Activated effector memory CD4-positive, alpha-beta T cell treated with anti-CD3 and anti-CD28 coated beads, Interleukin-2, amount 50 U/mL, for 16 hours (primary cell): ENCODE measurements around the gene VTI1A.

Source experiments
- DNase-seq: peaks from one replicate; pipeline ENCODE4 v3.0.0-alpha.2; 2020

Gene VTI1A

GRCh38 chr10:112695539-112695938 is 248.5 kb downstream of the VTI1A start:
- no peak for DNase-seq

GRCh38 chr10:112696592-112696991 is 249.6 kb downstream of the VTI1A start:
- DNase-seq: no peak

- DNase-seq: no peak
Measured at GRCh38 chr10:112698133-112698817, 251.3 kb downstream of the VTI1A start.

- DNase-seq: no peak
Measured at GRCh38 chr10:112698818-112699164, 251.8 kb downstream of the VTI1A start.

DNA sequence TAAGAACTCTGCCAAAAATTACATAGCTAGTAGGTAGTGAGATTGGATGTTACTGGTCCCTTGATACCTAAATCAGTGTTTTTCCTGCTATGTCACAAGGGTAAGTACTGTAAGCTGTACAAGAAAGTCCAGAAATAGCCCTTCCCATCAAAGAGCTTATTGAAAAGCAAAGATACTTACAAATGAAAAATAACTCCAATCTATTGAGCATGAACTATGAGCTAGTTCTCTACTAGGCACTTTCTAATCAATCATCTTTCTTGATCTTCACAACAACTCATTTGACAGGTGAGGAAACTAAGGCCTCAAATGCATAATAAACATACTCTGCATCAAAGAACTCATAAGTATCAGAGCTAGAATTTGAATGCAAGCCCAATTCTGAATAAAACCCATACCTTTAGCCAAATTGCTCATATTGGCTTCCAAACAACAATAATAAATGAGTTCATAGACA is 253.2 kb downstream of the VTI1A start:
- DNase-seq: no peak

DNA sequence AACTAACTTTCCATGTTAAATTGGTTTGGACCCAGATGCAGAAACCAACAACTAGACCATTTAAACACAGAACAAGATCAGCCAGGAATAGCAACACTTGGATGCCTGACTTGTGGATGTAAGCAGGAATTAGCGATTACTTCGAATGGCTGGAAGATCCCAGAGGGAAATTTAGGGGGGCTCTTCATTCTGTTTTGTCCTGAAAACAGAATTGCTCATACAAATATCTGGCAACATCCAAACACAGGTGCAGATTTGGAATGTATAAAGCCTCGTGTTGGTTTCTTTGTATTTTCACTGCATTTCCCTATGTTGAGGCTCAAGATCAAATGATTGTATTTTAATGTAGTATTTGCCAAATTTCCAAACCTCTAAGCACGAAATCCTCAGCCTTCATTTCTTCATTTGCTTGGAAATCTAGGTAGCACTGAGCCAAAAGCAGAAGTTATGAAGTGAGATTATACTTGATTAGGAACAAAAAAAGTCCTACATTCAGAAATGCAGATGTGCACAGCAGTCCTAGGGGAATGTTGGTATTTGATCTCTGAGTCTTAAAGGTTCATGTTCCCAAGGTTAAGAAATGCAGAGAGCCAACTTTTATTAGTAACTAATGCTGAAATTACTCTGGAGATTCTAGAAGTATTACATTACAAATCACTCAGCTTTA is 254.3 kb downstream of the VTI1A start:
- no peak for DNase-seq

- DNase-seq: no peak
Measured at GRCh38 chr10:112701878-112702255, 254.9 kb downstream of the VTI1A start.

DNA sequence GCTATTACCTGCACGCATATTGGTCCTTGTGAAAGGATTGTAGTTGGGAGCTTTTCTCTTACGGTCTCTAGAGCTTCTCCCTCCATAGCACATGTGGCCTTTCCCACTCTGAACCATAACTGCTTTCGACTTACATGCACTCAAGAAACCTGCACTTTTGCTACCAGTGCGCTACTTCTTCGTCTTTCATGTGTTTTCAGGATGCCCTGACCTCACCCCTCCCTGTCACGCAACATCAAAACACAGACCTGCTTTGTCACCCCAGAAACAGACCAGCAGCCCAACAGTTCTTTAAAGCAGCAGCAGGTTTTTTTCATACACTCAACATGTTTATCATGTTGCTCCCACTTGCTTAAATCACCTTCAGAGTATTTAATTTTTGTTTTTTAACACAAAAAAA is 259.6 kb downstream of the VTI1A start:
- no peak for DNase-seq

DNA sequence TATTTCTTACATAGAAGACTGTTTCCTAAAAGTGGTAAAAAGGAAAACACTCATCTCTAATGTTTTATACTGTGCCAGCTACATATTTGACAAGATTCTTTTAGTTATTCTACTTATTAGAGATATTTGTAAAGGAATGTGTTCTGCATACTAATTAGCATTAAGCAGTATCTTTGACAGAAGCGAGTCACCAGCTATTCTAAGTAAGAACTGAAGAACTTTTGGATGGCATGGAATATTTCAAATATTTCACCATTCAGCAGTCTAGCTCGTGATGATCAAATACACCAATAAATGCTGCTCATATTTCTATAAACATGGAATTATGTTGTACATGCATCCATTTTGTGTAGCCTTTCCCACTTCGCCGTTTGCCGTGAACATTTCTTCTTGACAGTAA is 261.4 kb downstream of the VTI1A start:
- no peak for DNase-seq

DNA sequence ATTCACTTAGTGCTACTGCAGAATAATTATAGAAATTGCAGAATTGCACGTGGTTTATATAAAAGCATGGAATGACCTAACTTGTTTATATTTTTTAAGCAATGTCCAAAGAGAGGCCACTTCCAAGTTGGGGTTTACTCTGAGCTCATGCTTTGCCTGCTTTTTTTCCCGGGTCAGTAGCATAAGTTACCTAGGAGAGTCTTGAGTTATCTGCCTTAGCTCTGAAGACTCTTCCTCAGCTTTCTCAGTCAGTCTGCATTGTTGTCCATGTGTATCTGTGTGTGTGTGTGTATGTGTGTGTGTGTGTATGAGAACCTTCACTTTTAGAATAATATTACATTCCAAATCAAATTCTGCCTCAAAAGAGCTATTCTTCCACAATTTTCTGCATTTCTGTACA is 263.5 kb downstream of the VTI1A start:
- no peak for DNase-seq

- no peak for DNase-seq
Measured at GRCh38 chr10:112711366-112711765, 264.4 kb downstream of the VTI1A start.

DNA sequence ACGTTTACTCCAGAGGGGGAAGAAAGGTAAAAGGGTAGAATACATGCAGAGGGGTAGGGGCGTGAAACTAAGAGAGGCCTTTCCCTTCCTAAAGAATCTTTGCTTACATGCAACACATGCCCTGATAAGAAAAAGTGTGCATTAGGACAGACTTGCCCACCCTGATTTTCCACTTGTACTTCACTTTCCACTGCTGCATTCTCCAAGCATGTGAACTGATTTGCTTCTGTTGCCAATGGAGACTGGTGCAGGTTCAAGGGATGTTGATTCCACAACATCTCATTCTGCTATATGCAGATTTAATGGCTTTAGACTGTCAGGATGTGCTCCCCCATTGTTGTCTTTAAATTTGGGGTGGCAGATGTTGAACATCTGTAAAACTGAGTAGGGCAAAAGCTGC is 265.5 kb downstream of the VTI1A start:
- DNase-seq: no peak

DNA sequence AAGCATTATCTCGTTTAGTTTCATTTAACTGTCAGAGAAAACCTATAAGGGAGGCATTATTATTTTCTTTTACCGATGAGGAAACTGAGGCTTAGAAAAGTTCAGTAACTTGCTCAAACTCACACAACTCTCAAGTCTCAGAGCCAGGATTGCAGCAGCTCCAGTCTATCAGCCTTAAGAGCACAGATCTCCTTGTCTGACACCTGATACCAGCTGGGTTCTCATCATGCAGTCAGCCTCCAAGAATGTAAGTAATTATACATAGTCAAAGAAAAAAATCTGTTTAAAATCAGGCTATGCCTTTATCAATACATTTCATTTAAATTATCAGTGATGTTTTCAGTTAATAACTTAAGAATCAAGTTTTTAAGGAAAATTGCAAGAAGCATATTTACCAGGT is 266.4 kb downstream of the VTI1A start:
- DNase-seq: no peak

DNA sequence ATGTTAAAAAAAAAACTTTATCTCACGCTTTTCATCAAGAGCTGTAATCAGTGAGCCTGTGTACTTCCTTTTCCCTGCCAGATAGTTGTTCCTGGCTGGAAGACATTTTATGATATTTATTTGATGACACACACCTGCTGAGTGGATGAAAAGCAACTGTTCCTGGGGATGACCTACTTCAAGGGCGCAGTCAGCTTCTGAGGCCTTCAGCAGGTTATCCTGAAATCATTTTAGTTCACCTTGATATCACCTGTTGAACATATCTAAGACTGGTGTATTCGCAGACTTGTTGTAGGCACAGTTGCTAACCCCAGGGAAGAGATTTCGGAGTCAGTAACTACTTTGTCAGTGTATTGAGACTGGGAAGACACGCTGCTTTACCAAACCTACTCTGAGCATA is 268.6 kb downstream of the VTI1A start:
- DNase-seq: no peak

GRCh38 chr10:112716076-112716475 is 269.1 kb downstream of the VTI1A start:
- DNase-seq: no peak

- DNase-seq: no peak
Measured at GRCh38 chr10:112716924-112717413, 270.0 kb downstream of the VTI1A start.

- DNase-seq: no peak
Measured at GRCh38 chr10:112720178-112720577, 273.2 kb downstream of the VTI1A start.

GRCh38 chr10:112721080-112721698 is 274.2 kb downstream of the VTI1A start:
- no peak for DNase-seq

GRCh38 chr10:112722758-112723157 is 275.7 kb downstream of the VTI1A start:
- DNase-seq: no peak

DNA sequence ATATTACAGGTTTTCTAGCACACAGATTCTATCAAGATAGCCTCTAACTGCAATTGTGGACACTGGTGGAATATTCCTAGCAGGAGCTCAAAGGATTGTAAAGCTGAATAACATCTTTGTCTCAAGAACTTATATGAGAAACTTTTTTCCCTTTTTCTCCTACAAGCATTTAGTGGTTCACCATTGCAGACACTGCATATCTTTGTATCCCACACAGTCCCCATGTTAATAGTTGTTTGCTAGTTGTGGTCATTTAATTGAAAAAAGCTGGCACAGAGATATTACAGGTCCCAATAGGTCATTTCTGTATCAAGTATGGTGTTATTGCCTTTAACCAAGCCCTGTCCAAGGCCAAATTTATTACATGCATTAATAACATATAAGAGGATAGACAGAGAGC is 276.9 kb downstream of the VTI1A start:
- no peak for DNase-seq

GRCh38 chr10:112724404-112724991 is 277.5 kb downstream of the VTI1A start:
- no peak for DNase-seq

GRCh38 chr10:112728118-112728883 is 281.3 kb downstream of the VTI1A start:
- no peak for DNase-seq

- no peak for DNase-seq
Measured at GRCh38 chr10:112728997-112729396, 282.0 kb downstream of the VTI1A start.
